A673 (cell line): Measurements from ENCODE around the gene C3orf33.

Experiments used
- CTCF ChIP-seq: fragments of 300-800, 200-600 bp; sonication (generic); conservative IDR thresholded peaks from 2 replicates; pipeline ENCODE4 v1.5.1; 2017; ENCODE audit warnings: low read depth, mild to moderate bottlenecking, antibody characterized with exemption, low read length, moderate library complexity, mixed read lengths
- EZH2 ChIP-seq: fragments of 200-600 bp; sonication (generic); IDR thresholded peaks from 2 replicates; pipeline ENCODE4 v1.6.1; 2017; ENCODE audit warnings: borderline replicate concordance, low read depth, mild to moderate bottlenecking, mixed read lengths, antibody characterized with exemption, low read length; ENCODE audit not compliant: poor library complexity, severe bottlenecking

- TF ChIP-seq EZH2 (no peak), CTCF (no peak)
These were observed 69.7 kb downstream of the C3orf33 start for GRCh38 chr3:155736381-155736780.
